Vagina (tissue), 2 donors: ENCODE data around the gene IGLON5. TPM values are rescaled to one million over a fixed set of nuclear protein-coding genes. Genes with fewer than 3 reads are reported as not detected.
A peak's percentile ranks its signal among the peaks of the same experiment; 100 is the strongest.

ENCODE experiments used
- DNase-seq, 2 donors: peaks; one replicate each; pipeline ENCODE4 v3.0.0-alpha.2; 2017; ENCODE audit errors: extremely low spot score in 2 of 2
- H3K27ac ChIP-seq: fragments of 200-600 bp; sonication (generic); one replicate; pipeline ENCODE4 v1.5.1; 2019
- H3K27me3 ChIP-seq: fragments of 200-600 bp; sonication (generic); one replicate; pipeline ENCODE4 v1.5.1; 2019
- H3K36me3 ChIP-seq, 2 donors: fragments of 200-600 bp; sonication (generic); one replicate each; pipeline ENCODE4 v1.5.1; 2017 to 2019
- H3K4me1 ChIP-seq: fragments of 200-600 bp; sonication (generic); one replicate; pipeline ENCODE4 v1.5.1; 2019
- H3K4me3 ChIP-seq, 2 donors: fragments of 200-600 bp; sonication (generic); 1 replicate in 1 of 2; 2 replicates in 1 of 2; pipeline ENCODE4 v1.5.1; 2016 to 2019
- H3K9me3 ChIP-seq: fragments of 200-600 bp; sonication (generic); one replicate; pipeline ENCODE4 v1.5.1; 2019
- CTCF ChIP-seq, 3 experiments: fragments of 450-650 bp in 2 of 3; fragments of 200-600 bp in 1 of 3; sonication (generic) in 1 of 3; IDR thresholded peaks; one replicate each; pipeline ENCODE4 v1.5.1; 2017 to 2019; ENCODE audit warnings: antibody characterized with exemption in 3 of 3, mild to moderate bottlenecking in 2 of 3, moderate library complexity in 2 of 3
- POLR2A ChIP-seq, 2 donors: fragments of 450-650 bp; IDR thresholded peaks; one replicate each; pipeline ENCODE4 v1.6.1; 2017; ENCODE audit warnings: antibody characterized with exemption in 2 of 2, mild to moderate bottlenecking in 2 of 2, moderate library complexity in 2 of 2
- POLR2AphosphoS5 ChIP-seq, 2 donors: sonication (generic); formaldehyde crosslinking; IDR thresholded peaks; one replicate each; pipeline ENCODE4 v1.9.0; 2017; ENCODE audit warnings: antibody characterized with exemption in 2 of 2, mild to moderate bottlenecking in 2 of 2, low read depth in 1 of 2; ENCODE audit not compliant: insufficient read depth in 1 of 2
- intact Hi-C: fragments of 100-400 bp; cut with DNase I; formaldehyde crosslinking; loops from one replicate; pipeline ENCODE4 v1.15.1; 2023
- total RNA-seq: library from RNA; depleted of rRNA; stranded (reverse); fragments of >200 nt; gene quantifications from one replicate; pipeline ENCODE4 v1.2.3, GENCODE V29; 2016

The IGLON5 gene
- total RNA-seq, 1 donor from 2014 or later = not detected

- TF ChIP-seq POLR2AphosphoS5 (IDR thresholded peaks at IDR 0.05; ENCODE audit: insufficient read depth in 1 of 2, low read depth in 1 of 2) = no peak
- no peak for TF ChIP-seq CTCF (IDR thresholded peaks at IDR 0.05)
- TF ChIP-seq POLR2A (IDR thresholded peaks at IDR 0.05) = no peak
- peaks cover 21% of the 10 kb centered on the region for H3K4me1 ChIP-seq
- H3K9me3 ChIP-seq = no peaks in the 10 kb centered on the region
- no peaks in the 10 kb centered on the region for H3K27me3 ChIP-seq
- H3K27ac ChIP-seq = peak overlapping the region; percentile 84
- no peaks in the 10 kb centered on the region for H3K36me3 ChIP-seq
- no peak for DNase-seq
- intact Hi-C loops = loop anchor here (10.0 kb wide), 2 partner anchors 57 to 243 kb away; partner anchors contain the start of gene C19orf84
- H3K4me3 ChIP-seq = peak overlapping the region in 1 of 2 donors; percentile 81
Measured at GRCh38 chr19:51337861-51338562, 26.6 kb downstream of the IGLON5 start.

DNA sequence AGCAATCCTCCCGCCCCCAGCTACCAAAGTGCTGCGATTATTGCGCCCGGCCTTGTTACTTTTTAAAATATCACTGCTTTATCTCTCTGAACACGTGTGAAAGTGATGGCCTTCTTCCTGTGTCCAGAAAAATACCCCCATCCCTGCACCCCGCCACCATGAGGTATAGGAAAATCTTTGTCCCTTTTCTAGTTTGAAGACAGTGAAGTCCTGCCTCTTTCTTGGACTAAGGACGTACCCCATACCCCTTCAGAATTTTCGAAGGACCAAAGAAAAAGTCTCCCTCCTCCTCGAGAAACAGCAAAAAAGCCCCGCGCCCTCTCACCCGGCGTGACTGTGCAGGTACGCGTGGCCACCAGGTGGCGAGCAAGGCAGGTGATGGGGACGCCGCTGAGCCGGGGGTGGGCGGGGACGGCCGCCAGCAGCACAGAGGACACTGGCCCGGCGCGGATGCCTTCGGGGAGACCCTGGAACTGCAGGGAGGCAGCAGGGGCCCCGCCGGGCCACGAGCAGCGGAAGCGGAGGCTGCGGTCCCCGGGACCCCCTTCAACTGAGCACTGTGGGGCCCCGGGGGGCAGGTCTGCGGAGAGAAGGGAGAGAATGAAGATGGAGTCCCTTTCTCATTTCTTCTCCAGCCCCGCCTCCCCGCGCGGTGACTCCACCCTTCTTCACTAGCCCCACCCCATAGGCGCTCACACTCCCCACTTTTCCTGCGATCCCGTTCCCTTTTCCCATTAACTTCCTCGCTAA is 27.3 kb downstream of the IGLON5 start:
- Histone ChIP-seq H3K27me3 (no peaks in the 10 kb centered on the region), H3K9me3 (no peaks in the 10 kb centered on the region), H3K4me3 (peak overlapping the region; percentile 47 to 81), H3K36me3 (no peaks in the 10 kb centered on the region), H3K27ac (peak overlapping the region; percentile 84), H3K4me1 (peaks cover 21% of the 10 kb centered on the region)
- DNase-seq = no peak
- no peak for TF ChIP-seq POLR2A (IDR thresholded peaks at IDR 0.05)
- peak in 1 of 2 donors; percentile 31 for TF ChIP-seq POLR2AphosphoS5 (IDR thresholded peaks at IDR 0.05; ENCODE audit: insufficient read depth in 1 of 2, low read depth in 1 of 2)
- peak; percentile 62 to 95 (median 80) for TF ChIP-seq CTCF (IDR thresholded peaks at IDR 0.05)
- intact Hi-C loops = loop anchor here (10.0 kb wide), 2 partner anchors 56 to 244 kb away; partner anchors contain the start of gene C19orf84

DNA sequence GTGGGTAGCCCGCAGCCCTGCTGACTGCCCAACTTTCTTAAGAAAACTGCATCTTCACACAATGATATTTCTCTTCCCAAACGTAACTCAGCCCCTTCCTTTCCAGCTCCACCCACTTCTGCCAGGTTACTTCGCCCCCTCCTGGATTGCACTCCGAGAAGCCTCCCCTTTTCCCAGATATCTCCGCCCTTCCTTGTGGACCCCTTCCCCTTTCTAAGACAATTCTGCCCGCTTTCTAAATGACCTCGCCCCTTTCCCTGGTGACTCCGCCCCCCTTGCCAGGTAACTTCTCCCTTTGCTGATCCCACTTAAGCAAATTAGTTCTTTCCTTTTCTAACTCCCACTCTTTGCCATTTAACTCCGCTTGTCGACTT is 27.9 kb downstream of the IGLON5 start:
- H3K4me3 ChIP-seq = peak overlapping the region; percentile 47 to 81
- H3K4me1 ChIP-seq = peaks cover 21% of the 10 kb centered on the region
- TF ChIP-seq CTCF (IDR thresholded peaks at IDR 0.05) = no peak
- no peak for TF ChIP-seq POLR2A (IDR thresholded peaks at IDR 0.05)
- TF ChIP-seq POLR2AphosphoS5 (IDR thresholded peaks at IDR 0.05; ENCODE audit: insufficient read depth in 1 of 2, low read depth in 1 of 2) = no peak
- no peaks in the 10 kb centered on the region for H3K27me3 ChIP-seq
- peak overlapping the region; percentile 84 for H3K27ac ChIP-seq
- intact Hi-C loops = loop anchor here (10.0 kb wide), 2 partner anchors 56 to 244 kb away; partner anchors contain the start of gene C19orf84
- no peak for DNase-seq
- H3K9me3 ChIP-seq = no peaks in the 10 kb centered on the region
- no peaks in the 10 kb centered on the region for H3K36me3 ChIP-seq

DNA sequence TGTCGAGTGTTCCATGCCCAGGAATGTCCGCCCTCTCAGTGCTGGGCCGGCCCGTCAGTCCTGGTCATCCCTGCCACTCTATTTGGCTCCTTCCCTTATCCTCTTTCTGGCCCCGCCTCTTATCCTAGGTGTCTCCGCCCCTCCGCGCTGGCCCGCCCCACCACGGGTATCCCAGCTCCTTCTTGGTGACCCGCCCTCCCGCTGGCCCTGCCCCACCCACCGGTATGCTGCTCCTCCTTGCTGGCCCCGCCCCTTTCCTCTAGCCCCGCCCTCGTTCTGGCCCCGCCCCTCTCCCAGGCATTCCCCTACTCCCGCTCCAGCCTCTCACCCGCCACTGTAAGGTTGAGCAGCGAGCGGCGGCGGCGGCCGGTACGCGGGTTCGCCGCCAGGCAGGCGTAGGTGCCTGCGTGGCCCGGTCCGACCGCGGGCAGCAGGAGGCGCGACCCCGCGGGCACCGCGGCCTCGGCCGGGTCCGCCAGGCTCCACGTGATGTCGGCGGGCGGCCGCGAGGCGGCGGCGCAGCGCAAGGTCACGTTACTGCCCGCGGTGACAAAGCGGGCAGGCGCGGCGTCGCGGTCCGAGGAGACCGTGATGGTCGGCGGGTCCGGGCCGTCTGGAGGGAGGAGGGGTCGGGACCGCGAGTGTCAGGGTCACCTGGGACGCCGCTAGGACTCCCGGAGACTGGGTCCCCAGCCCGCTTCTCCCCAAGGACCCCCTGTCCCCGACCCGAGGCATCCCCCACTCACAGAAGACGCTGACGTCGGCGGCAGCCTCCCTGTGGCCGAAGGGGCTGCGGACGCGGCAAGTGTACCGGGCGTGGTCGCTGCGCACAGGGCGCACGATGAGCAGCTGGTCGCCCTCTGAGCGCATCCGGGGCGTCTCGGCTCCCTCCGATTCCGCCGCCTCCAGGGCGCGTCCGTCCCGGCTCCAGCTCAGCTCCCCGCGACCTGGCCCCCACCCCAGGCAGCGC is 28.5 kb downstream of the IGLON5 start:
- TF ChIP-seq CTCF (IDR thresholded peaks at IDR 0.05) (no peak), POLR2A (IDR thresholded peaks at IDR 0.05) (peak in 1 of 2 donors; percentile 60), POLR2AphosphoS5 (IDR thresholded peaks at IDR 0.05; ENCODE audit: insufficient read depth in 1 of 2, low read depth in 1 of 2) (peak; percentile 39 to 52)
- intact Hi-C loops = loop anchor here (10.0 kb wide), 2 partner anchors 55 to 245 kb away; partner anchors contain the start of gene C19orf84

More for the DNA sequence above, 28.5 kb downstream of the IGLON5 start:
- H3K9me3 ChIP-seq = no peaks in the 10 kb centered on the region
- peak; percentile 98 to 99 for DNase-seq
- peaks cover 21% of the 10 kb centered on the region for H3K4me1 ChIP-seq
- H3K27me3 ChIP-seq = no peaks in the 10 kb centered on the region
- H3K4me3 ChIP-seq = peak overlapping the region; percentile 47 to 81
- peaks cover 0 to 2% of the 10 kb centered on the region in 2 donors for H3K36me3 ChIP-seq
- H3K27ac ChIP-seq = peak overlapping the region; percentile 84
